Panc1 (cell line): ENCODE results near the gene TSPYL4. TPM values are rescaled to one million over a fixed set of nuclear protein-coding genes. Genes with fewer than 3 reads are reported as not detected.

Experiments used
- ATAC-seq: fragments of 200-7000 bp; cut with Tn5 transposase; 2 replicates; pipeline ENCODE4 v1.9.1; 2020; ENCODE audit warnings: mild to moderate bottlenecking, moderate library complexity
- BruUV-seq: library from RNA; stranded (reverse); fragments of 400-500 nt; replicated peaks from 2 replicates; lab custom pipeline; 2021; lab: Mats Ljungman, UMichigan
- CTCF ChIA-PET: fragments of 300-600 bp; sonication (Branson Sonifier 250); formaldehyde crosslinking; loops from one replicate; lab custom pipeline; 2022; ENCODE audit warnings: antibody characterized with exemption; lab: Charles Lee
- POLR2A ChIA-PET: fragments of 300-600 bp; sonication (Branson Sonifier 250); formaldehyde crosslinking; loops from one replicate; lab custom pipeline; 2022; ENCODE audit warnings: antibody characterized with exemption; lab: Charles Lee
- DNase-seq: peaks from one replicate; pipeline ENCODE4 v3.0.0-alpha.2; 2010; ENCODE audit warnings: low read depth, low spot score
- H3K27ac ChIP-seq: 2 replicates; pipeline ENCODE4 v1.5.1; 2011; ENCODE audit warnings: mild to moderate bottlenecking, low read length, inconsistent platforms
- H3K27me3 ChIP-seq: fragments of 200-500 bp; sonication (Bioruptor generic); 2 replicates; pipeline ENCODE4 v1.6.0; 2014; ENCODE audit warnings: low read length, inconsistent platforms; ENCODE audit not compliant: control insufficient read depth, insufficient read depth
- H3K36me3 ChIP-seq: fragments of 200-500 bp; sonication (Bioruptor generic); 2 replicates; pipeline ENCODE4 v1.5.1; 2014; ENCODE audit warnings: inconsistent platforms, mild to moderate bottlenecking, low read length, moderate library complexity; ENCODE audit not compliant: control insufficient read depth, insufficient read depth
- H3K4me1 ChIP-seq: 2 replicates; pipeline ENCODE4 v1.5.1; 2011; ENCODE audit warnings: inconsistent platforms, mild to moderate bottlenecking, low read length, moderate library complexity; ENCODE audit not compliant: control insufficient read depth, insufficient read depth
- H3K4me3 ChIP-seq, 2 experiments: 2 replicates each; pipeline ENCODE4 v1.5.1; 2011 to 2012; ENCODE audit warnings: low read depth in 2 of 2, low read length in 2 of 2, mild to moderate bottlenecking in 2 of 2, inconsistent platforms in 1 of 2, moderate library complexity in 1 of 2
- H3K9me3 ChIP-seq: fragments of 200-500 bp; sonication (Bioruptor generic); 2 replicates; pipeline ENCODE4 v1.5.1; 2014; ENCODE audit warnings: low read depth, mild to moderate bottlenecking, inconsistent platforms, low read length, moderate library complexity; ENCODE audit not compliant: control insufficient read depth, insufficient read depth
- POLR2AphosphoS5 ChIP-seq: IDR thresholded peaks from 2 replicates; pipeline ENCODE4 v1.6.1; 2012; ENCODE audit warnings: mild to moderate bottlenecking, low read depth, low read length, moderate library complexity
- SIN3A ChIP-seq: IDR thresholded peaks from 2 replicates; pipeline ENCODE4 v1.6.1; 2012; ENCODE audit warnings: low read depth, mild to moderate bottlenecking, low read length, moderate library complexity, borderline replicate concordance; ENCODE audit not compliant: insufficient read depth
- TCF7L2 ChIP-seq: IDR thresholded peaks from 2 replicates; pipeline ENCODE4 v1.6.1; 2011; ENCODE audit warnings: mild to moderate bottlenecking, low read depth, low read length, inconsistent platforms
- in situ Hi-C: cut with HindIII; loops from 2 replicates; pipeline ENCODE4 v1.10.0; 2016; ENCODE audit warnings: low sequenced_read_pairs, low pct_unique_long_range_greater_than_20kb
- intact Hi-C: fragments of 100-400 bp; cut with micrococcal nuclease; formaldehyde crosslinking; loops from one replicate; pipeline ENCODE4 v1.10.0; 2022; ENCODE audit not compliant: unreplicated experiment
- total RNA-seq: library from RNA; stranded (reverse); gene quantifications from one replicate; pipeline ENCODE4 v1.2.1, GENCODE V29; 2021; ENCODE audit not compliant: unreplicated experiment
- TF ChIP-seq, protein P1 (sequence below): fragments of 450-650 bp; IDR thresholded peaks from 2 replicates; pipeline ENCODE4 v1.5.1; 2017; ENCODE audit warnings: mild to moderate bottlenecking
- TF ChIP-seq, protein P2 (sequence below), 2 experiments: IDR thresholded peaks; 2 replicates each; pipeline ENCODE4 v1.6.1; 2011 to 2012; ENCODE audit warnings: low read depth in 2 of 2, control low read depth in 1 of 2, low read length in 1 of 2, mild to moderate bottlenecking in 1 of 2, moderate library complexity in 1 of 2; ENCODE audit not compliant: insufficient read depth in 1 of 2

TSPYL4 gene
- total RNA-seq, 1 experiment from 2014 or later: 7.6 TPM

DNA sequence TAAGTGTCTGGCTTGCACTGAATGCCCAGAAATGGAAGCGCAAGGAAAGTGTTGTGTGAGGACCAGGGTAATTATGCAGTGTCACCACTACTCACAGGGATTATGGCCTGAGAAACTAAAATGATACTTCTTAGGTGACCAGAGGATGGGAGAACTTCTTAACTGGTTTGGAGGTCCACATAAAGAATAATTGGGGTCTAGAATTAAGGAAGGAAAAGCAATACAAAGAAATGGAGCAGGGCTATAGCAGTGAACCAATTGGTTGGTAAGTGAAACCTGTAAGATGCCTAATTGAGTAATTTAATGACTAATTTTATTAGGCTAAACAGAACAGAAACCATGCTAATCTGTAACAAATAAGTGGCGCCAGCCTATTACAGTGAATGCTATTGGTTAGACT is 5.3 kb downstream of the TSPYL4 start:
- peaks cover 21% of the 10 kb centered on the region for H3K4me1 ChIP-seq
- in situ Hi-C loops: no loop called here
- TF ChIP-seq, protein P1, sequence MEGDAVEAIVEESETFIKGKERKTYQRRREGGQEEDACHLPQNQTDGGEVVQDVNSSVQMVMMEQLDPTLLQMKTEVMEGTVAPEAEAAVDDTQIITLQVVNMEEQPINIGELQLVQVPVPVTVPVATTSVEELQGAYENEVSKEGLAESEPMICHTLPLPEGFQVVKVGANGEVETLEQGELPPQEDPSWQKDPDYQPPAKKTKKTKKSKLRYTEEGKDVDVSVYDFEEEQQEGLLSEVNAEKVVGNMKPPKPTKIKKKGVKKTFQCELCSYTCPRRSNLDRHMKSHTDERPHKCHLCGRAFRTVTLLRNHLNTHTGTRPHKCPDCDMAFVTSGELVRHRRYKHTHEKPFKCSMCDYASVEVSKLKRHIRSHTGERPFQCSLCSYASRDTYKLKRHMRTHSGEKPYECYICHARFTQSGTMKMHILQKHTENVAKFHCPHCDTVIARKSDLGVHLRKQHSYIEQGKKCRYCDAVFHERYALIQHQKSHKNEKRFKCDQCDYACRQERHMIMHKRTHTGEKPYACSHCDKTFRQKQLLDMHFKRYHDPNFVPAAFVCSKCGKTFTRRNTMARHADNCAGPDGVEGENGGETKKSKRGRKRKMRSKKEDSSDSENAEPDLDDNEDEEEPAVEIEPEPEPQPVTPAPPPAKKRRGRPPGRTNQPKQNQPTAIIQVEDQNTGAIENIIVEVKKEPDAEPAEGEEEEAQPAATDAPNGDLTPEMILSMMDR: no peak
- TF ChIP-seq POLR2AphosphoS5 (no peak), SIN3A (no peak), TCF7L2 (no peak)
- TF ChIP-seq, protein P2, sequence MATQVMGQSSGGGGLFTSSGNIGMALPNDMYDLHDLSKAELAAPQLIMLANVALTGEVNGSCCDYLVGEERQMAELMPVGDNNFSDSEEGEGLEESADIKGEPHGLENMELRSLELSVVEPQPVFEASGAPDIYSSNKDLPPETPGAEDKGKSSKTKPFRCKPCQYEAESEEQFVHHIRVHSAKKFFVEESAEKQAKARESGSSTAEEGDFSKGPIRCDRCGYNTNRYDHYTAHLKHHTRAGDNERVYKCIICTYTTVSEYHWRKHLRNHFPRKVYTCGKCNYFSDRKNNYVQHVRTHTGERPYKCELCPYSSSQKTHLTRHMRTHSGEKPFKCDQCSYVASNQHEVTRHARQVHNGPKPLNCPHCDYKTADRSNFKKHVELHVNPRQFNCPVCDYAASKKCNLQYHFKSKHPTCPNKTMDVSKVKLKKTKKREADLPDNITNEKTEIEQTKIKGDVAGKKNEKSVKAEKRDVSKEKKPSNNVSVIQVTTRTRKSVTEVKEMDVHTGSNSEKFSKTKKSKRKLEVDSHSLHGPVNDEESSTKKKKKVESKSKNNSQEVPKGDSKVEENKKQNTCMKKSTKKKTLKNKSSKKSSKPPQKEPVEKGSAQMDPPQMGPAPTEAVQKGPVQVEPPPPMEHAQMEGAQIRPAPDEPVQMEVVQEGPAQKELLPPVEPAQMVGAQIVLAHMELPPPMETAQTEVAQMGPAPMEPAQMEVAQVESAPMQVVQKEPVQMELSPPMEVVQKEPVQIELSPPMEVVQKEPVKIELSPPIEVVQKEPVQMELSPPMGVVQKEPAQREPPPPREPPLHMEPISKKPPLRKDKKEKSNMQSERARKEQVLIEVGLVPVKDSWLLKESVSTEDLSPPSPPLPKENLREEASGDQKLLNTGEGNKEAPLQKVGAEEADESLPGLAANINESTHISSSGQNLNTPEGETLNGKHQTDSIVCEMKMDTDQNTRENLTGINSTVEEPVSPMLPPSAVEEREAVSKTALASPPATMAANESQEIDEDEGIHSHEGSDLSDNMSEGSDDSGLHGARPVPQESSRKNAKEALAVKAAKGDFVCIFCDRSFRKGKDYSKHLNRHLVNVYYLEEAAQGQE (IDR thresholded peaks at IDR 0.05; ENCODE audit: insufficient read depth in 1 of 2, low read depth in 2 of 2, low read length in 1 of 2): no peak
- H3K27me3 ChIP-seq: no peaks in the 10 kb centered on the region
- DNase-seq (no peak), ATAC-seq (no peak)
- intact Hi-C loops: no loop called here
- ChIA-PET CTCF (no interaction called here), POLR2A (no interaction called here)
- no peak overlapping the region for H3K4me3 ChIP-seq
- no TSS peak for BruUV-seq
- H3K27ac ChIP-seq: no peak overlapping the region
- H3K36me3 ChIP-seq: peaks cover 5% of the 10 kb centered on the region; the same call in 1 of the 2 replicates
- H3K9me3 ChIP-seq: no peaks in the 10 kb centered on the region

DNA sequence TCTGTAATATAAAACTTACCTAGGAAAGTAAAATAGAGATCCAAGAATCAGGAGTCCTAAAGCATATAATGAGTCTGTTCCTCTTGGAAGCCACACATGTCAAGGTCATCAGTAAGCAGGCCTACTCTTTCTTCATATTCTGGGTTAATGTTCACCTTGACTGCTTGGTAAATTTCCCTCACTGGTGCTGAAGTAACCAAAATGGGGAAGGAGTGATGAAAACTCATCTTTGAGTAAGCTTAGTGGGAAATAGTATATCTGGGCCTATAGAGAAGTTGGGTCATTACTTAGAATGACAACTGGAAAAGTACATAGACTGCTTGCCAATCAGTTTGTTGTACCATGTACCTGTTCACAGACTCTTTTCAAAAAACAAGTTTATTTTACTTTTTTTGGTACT is 6.6 kb downstream of the TSPYL4 start:
- ATAC-seq: no peak
- H3K4me3 ChIP-seq: no peak overlapping the region
- H3K4me1 ChIP-seq: peaks cover 13% of the 10 kb centered on the region
- no peaks in the 10 kb centered on the region for H3K9me3 ChIP-seq
- TF ChIP-seq TCF7L2 (no peak), POLR2AphosphoS5 (no peak), SIN3A (no peak)
- TF ChIP-seq, protein P2 (IDR thresholded peaks at IDR 0.05; ENCODE audit: insufficient read depth in 1 of 2, low read depth in 2 of 2, low read length in 1 of 2): no peak
- TF ChIP-seq, protein P1: no peak
- intact Hi-C loops: no loop called here
- POLR2A ChIA-PET: no interaction called here
- DNase-seq: no peak
- CTCF ChIA-PET: no interaction called here
- no peak overlapping the region for H3K27ac ChIP-seq
- H3K27me3 ChIP-seq: no peaks in the 10 kb centered on the region
- in situ Hi-C loops: no loop called here
- 0 out of 2 replicates have a peak, but pooled peaks cover 5% of the 10 kb centered on the region for H3K36me3 ChIP-seq
- BruUV-seq: no TSS peak
